ENCODE data around the gene GPR137C.

DNA sequence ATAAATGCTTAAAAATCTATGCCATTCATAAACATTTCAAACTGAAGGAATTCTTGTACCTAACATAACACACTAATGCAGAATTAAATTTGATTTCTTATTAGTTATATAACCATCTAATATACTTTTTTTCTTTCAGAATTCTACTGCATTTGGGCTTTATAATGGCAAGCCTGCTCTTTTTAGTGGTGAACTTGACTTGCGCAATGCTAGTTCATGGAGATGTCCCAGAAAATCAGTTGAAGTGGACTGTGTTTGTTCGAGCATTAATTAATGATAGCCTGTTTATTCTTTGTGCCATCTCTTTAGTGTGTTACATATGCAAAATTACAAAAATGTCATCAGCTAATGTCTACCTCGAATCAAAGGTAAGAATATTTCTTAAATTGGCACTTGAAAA lies 47.3 kb downstream of the GPR137C start:
- TF ChIP-seq, protein P1, sequence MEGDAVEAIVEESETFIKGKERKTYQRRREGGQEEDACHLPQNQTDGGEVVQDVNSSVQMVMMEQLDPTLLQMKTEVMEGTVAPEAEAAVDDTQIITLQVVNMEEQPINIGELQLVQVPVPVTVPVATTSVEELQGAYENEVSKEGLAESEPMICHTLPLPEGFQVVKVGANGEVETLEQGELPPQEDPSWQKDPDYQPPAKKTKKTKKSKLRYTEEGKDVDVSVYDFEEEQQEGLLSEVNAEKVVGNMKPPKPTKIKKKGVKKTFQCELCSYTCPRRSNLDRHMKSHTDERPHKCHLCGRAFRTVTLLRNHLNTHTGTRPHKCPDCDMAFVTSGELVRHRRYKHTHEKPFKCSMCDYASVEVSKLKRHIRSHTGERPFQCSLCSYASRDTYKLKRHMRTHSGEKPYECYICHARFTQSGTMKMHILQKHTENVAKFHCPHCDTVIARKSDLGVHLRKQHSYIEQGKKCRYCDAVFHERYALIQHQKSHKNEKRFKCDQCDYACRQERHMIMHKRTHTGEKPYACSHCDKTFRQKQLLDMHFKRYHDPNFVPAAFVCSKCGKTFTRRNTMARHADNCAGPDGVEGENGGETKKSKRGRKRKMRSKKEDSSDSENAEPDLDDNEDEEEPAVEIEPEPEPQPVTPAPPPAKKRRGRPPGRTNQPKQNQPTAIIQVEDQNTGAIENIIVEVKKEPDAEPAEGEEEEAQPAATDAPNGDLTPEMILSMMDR (IDR thresholded peaks at IDR 0.05; ENCODE audit: borderline replicate concordance, extremely low read depth, low read length, poor library complexity, severe bottlenecking), result no peak
- no peak for TF ChIP-seq EZH2 (IDR thresholded peaks at IDR 0.05; ENCODE audit: borderline replicate concordance, low read depth, low read length, severe bottlenecking)
